NCI-H146 (cell line): ENCODE measurements around the gene CCDC38.
A peak's percentile ranks its signal among the peaks of the same experiment; 100 is the strongest.
"Not testable (repeated sequence)": the region's sequence is repeated elsewhere in the genome, so short reads cannot be mapped to it uniquely, and the experiment has no call there.

Experiments
- DNase-seq: peaks from one replicate; lab custom pipeline; 2025; lab: John Stamatoyannopoulos, UW

The CCDC38 gene

DNA sequence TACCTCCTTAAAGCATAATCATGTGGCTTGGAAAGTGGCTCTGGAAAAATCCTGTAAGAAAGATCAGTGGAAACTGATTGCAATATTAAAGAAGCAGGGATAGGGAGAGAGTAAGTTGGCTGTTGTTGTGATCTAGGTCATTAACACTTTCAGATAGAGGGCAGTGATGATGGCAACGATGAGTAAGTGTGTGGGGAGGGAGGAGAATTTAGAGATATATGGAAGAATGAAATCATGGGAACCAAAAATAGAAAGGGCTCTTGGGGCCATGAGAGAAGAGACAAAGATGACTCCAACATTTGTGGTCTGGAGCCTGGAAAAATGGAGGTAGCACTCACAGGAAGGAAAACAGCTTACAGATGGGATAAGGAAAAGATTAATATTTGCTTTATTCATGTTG, 60.3 kb downstream of the CCDC38 start:
- DNase-seq = no peak

DNA sequence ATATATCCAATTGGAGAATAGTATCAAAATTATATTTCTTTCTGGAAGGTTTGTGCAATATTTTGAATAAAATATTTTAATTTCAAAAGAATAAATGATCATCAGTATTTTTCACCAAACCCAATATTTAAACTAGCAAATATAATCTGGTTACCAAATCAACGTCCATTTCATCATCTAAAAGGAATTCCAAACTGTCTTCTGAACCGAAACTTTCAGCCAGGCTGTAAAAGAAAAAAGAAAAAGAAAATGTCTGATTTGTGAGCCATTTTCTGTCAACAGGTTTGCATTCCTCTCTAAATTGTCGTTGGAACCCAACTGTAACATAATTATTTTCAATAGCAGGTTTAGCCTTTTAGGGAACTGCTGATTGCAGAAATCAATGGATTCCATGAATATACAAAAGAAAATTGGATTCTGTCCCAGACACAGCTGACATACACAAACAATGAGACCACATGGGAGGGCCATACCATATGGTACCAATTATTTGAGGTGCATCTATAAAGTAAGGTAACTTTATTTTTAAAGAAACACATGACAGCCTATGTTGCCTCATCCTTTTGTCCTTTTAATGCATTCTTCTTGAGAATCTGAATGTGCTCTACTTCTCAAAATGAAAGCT, 61.0 kb downstream of the CCDC38 start:
- peak; percentile 51 for DNase-seq

DNA sequence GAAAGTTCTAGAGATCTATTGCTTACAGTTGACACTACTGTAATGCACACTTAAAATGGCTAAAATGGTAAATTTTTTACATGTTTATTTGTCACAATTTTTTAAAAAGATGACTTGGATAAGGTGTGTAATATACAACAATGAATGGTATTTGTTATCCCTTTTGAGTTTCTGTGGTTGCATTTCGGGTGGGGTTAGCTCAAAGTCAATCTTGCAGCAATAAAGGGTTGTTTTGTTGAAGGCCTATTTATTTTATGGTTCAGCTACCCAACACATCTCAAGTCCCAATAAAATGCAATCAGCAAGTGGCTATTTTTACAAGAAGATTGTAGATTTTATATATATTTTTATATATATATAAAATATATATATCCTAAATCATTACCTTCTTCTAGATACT, 61.5 kb downstream of the CCDC38 start:
- DNase-seq = no peak

DNA sequence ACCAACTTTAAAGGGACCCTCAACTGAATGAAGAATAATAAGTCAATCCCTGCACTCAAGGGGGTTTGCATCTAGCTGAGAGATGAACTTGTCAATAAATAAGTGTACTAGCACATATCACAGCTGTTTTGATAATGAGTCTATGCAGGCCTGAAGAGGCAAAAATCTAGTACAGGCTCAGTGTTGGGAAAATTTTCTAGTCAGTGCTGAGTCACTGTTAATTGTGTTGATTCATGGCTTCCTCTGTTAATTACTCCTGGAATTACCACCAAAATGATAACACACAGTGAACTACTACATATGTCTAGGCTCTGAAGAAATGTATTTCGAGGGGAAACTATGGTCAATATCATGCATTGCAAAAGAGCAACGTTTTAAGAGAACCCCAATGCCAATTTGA, 64.8 kb downstream of the CCDC38 start:
- no peak for DNase-seq

DNA sequence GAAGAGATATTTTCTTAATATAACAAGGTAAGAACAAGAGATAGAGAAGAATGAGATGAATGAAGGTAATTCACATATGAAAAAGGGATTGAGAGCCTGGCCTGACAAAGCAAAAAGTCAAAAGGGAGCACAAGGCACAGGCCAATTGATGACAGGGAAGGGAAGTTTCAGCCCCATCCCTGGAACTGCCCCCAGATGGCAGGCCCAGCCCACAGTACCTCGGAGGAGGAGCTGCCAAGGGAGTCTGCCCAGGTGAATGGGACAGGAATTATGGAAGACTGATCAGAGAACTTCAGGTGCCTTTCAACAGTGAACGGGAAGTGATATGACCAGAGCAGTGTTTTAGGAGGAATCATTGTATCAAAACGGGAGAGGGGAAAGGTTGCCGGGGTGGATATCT, 68.0 kb downstream of the CCDC38 start:
- DNase-seq = no peak

DNA sequence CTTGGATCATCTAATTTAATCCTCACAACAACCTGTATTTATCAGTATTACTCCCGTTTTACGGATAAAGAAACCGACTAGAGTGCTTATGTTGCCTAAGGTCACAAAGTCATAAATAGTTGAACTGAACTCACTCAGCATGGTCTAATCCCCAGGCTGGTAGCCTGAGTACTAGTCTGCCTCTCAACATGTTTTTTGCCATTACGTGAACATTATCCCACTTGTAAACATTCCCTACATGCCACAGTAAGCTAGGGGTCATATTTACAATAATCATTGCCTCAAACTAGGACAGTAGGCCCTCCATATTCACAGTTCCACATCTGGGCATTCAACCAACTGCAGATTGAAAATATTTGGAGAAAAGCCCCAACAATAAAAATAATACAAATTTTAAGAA, 71.5 kb downstream of the CCDC38 start:
- no peak for DNase-seq

DNA sequence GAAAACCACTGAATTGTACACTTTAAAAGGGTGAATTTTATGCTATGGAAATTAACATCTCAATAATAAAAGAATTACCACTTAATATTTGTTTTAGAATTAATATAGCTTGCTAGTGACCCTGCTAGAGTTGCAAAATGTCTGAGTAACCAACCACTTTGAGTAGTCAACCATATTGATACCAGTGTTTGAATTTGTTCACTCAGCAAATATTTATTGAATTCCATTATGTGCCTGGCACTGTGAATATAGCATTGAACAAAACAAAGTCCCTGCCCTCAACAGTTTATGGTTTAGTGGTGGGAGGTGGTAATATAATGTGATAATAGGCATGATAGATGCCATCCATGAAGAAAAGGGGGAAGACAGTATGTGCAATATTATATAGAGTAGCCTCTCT, 79.1 kb downstream of the CCDC38 start:
- DNase-seq = no peak

DNA sequence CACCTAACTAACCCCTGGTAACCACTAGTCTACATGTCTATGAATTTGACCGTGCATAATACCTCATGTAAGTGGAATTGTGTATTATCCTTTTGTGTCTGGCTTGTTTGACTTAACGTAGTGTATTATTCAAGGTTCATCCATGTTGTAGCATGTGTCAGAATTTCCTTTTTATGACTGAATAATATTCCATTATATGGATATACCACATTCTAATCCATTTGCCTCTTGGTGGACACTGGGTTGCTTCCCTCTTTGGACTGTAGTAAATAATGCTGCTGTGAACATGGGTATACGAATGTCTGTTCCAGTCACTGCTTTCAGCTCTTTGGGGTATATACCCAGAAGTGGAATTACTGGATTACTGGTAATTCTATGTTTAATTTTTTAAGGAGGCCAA, 80.4 kb downstream of the CCDC38 start:
- no peak for DNase-seq

DNA sequence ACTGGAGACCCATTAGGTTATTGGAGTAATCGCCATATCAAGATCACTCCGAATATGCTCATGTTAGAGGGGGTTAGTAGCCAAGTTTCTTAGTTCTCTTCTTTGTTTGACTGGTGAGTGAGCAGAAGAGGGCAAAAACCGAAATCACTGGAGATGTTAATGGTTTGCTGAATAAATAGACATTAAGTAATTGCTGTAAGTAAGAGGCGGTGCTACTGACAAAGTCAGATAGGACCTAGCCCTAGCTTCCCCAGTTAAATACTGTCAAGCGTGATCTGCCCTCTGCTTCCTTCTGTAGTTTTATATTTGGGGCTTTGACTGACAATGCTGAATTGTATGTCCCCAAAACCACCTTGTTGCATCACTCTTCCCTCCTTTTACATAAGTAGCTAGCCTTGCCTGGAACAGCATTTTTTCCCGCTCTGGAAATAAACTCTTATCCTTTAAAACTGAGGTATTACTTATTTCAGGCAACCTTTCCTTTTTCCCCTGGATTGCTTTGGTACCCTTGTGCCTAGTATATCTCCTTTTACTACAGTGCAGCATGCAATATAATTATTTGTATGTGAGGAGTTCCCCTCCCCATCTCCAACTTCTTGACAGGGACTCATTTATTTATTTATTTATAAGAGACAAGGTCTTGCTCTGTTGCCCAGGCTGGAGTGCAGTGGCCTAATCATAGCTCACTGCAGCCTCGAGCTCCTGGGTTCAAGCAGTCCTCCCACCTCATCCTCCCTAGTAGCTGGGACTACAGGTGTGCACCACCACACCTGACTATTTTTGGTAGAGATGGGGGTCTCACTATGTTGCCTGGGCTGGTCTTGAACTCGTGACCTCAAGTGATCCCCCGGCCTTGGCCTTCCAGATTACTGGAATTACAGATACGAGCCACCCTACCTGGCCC, 82.2 kb downstream of the CCDC38 start:
- no peak for DNase-seq

DNA sequence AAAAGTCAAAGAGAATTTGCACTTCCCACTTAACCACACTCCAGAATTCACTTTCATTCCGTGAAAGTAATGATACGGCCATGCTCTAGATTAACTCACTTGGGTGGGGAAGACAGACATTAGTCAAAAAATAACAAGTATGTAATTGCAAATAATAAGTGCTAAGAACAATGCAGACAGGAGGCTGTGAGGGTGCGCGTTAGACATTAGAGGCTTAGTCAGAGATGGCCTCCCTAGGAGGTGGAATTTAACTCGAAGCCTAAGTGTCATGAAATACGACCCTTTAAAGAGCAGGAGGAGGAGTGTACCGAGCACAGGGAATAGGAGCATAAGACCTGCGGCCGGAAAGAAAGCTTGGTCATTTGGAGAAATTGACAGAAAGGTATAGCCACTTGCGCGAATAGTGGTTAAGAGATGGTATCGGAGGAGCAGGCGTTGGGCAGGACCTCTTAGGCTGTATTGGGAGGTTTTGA, 83.0 kb downstream of the CCDC38 start:
- DNase-seq = peak; percentile 50

DNA sequence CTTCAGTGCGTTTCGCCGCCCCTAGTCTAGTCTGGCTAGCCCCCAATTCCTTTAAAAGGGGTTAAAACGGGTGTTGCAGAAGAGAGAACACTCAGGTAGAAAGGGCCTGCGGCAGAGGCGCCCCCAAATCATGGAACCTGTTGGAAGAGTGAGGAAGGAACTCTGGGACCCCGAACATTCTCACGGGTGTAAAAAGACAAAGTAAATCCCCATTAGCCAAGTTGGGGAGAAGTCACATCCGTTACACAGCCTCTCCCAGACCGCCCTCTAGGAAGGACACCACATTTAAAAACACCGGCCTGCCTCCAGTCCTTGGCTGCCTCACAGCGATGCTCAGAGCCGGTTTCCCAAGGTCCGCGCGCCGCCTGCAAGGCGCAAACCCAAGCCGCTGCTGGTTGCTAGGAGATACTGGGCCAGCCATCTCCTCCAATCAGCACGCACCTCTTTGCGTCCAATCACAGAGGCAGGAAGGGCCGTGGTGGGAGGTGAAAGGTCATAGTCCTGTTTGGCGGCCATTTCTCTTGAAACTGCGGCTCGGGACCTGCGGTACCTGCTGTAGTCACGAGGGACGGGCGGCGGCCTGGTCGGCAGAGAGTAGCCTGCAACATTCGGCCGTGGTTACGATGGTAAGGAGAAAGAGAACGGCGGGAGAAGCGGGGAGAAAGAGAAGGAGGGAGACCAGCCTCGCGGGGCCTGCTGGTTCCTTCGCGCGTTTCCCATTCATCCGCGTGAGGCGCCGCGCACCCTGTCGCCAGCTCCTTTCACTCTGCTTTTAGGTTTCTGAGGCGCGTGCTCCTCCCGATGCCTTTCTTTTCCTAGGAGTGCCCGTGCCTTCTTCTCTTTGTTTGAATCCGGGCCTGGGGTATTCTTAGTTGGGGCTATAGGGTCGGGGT, 83.7 kb downstream of the CCDC38 start, which contains the start of gene SNRPF:
Gene SNRPF, plus strand, starts transcription at position 502 of the 893 bp plus-strand sequence. Its CDS starts 122 bp downstream, at position 624.
- DNase-seq = peak; percentile 97

DNA sequence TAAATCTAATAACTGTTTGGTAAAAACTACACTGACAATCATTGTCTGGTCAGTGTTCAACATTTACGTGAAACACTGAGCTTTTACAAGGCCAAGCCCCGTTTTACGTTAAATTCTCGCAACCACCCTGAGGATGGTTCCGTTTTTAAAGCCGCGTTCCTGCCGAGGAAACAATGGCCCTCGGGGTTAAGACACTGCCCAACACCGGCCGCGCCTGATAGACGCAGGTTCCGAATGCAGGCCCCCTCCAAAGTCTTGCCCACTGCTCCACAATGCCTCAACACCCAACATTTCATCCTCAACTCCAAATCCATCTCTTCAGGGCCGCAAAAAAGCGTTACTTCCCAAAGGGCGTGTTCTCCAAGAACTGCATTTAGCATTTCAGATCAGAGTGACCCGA, 84.6 kb downstream of the CCDC38 start:
- DNase-seq = no peak

DNA sequence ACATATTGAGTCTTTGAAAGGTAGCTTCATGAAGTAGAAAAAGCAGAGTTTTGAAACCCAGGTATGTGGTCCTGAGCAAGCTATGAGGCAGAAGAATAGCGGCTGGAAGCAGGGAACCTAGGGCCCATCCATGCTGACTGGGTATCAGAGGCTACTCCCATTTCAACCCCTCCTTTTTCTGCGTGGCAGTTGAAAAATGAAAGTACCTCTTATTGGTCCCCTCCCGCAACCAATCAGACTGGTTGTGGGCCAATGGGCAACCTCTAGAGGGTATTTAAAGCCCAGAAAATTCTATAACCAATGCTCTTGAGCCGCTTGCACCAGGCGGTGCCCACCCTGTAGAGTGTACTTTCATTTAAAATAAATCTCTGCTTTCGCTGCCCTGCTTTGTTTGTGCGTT, 85.3 kb downstream of the CCDC38 start:
- DNase-seq = no peak

DNA sequence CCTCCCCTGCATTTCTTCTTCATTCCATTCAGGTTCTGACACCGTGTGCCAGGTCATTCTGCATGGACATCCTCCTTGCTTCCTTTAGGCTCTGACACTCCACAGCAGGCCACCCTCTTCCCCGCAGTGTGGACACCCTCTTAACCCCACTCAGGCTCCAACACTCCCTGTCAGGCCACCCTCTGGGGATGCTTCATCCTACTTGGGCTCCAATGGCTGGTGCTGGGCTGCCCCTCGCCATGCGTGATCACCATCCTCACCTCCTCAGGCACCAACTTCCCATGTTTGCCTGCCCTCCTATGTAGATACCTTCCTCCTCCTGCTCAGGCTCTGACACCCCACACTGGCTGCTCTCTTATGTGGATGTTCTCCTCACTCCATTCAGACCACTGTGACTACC, 90.3 kb downstream of the CCDC38 start:
- no peak for DNase-seq

DNA sequence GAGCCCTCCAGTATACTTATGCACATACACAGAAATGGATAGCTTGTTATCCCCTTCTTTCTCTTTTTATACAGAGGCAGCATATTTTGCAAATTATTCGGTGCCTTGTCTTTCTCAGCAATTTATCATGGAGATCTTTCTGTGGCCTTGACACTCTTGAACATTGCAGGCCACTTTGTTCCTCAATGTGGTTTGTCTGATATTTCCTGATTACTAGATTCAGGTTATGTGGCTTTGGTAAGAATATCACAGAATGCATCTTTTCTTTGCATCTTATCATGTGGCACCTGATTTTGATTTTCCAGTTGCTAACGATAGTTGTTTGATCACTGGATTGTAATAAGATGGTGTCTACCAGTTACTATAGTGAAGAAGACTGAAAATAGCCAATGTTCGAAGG, 90.8 kb downstream of the CCDC38 start:
- no peak for DNase-seq

DNA sequence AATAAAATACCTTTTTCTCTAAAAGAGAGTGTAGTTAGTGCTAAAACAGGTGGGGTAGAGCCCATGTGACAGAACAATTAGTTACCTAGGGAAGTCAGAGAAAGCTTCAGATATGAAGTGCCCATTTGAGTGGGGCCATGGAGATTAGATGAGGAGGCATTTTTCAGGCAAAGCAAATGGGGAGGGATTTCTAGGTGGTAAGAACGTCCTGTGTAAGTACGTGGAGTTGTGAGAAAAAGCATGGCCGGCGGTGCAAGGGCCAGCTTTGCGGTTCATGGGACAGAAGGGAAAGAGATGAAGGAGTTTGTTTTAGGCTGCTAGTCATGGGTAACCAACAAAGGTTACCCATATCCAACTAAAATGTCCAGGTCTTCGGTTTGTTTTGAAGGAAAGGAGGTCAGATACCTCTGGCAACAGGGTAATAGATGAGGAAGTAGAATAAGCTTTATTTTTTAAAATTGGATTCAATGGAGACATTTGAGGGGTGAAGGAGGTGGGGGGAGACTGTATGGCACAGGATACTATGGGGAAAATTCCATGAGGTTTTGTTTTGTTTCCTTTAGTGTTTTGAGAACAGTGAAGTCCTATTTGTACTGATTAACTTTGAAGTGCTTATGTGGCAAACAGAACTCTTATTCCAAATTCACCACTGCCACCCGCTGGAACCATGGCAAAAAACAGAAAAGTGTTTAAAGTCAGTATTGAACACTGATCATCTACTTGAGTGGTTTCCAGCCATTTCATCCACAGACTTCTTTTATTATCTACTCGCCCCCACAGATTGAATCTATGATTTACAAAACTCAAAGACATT, 93.6 kb downstream of the CCDC38 start:
- DNase-seq = peak; percentile 30

DNA sequence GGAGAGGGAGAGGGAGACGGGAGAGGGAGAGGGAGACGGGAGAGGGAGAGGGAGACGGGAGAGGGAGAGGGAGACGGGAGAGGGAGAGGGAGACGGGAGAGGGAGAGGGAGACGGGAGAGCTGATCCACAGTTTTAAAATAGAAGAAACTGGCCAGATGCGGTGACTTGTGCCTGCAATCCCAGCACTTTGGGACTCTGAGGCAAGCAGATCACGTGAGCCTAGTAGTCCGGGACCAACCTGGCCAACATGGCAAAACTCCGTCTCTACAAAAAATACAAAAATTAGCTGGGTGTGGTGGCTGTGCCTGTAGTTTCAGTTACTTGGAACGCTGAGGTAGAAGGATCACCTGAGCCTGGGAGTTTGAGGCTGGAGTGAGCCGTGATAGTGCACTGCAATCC, 100.0 kb downstream of the CCDC38 start:
- not testable (repeated sequence) for DNase-seq

DNA sequence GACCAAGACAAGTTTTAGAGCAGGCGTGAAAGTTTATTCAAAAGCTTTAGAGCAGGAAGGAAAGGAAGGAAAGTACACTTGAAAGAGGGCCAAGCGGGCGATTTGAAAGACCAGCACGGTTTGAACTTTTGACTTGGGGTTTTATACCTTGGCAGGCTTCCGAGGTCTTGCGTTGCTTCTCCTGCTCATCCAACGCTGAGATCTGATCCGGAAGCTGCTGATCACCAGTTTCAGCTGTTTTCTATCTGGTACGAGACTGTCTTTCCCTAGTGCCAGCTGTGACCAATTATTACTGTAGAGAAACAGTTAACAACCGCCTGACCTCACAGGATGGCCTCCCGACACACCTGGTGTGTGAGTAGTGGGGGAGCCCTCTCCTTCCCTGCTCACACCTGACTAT, 104.3 kb downstream of the CCDC38 start:
- peak; percentile 81 for DNase-seq

DNA sequence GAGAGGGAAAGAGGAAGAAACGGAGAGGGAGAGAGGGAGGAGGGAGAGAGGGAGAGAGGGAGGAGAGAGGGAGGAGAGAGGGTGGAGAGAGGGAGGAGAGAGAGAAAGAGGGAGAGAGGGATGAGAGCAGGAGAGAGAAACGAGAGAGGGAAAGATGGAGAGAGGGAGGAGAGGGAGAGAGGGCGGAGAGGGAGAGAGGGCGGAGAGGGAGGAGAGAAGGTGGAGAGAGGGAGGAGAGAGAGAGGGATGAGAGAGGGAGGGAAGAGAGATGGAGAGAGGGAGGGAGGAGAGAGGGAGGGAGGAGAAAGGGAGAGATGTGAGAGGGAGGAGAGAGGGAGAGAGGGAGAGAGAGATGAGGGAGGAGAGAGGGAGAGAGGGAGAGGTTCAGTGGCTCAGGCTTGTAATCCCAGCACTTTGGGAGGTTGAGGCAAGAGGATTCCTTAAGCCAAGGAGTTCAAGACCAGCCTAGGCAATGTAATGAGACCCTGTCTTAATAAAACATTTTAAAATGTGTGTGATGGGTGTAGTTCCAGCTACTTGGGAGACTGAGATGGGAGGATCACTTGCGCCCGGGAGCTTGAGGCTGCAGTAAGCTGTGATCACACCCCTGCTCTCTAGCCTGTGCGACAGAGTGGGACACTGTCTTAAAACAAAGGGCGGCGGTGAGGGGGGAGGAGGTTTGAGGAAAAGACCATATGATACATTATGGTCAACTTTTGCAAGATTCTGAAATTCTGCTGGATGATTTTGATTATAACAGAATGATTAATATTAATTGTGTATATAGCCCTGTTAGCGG, 105.0 kb downstream of the CCDC38 start:
- DNase-seq = no peak

DNA sequence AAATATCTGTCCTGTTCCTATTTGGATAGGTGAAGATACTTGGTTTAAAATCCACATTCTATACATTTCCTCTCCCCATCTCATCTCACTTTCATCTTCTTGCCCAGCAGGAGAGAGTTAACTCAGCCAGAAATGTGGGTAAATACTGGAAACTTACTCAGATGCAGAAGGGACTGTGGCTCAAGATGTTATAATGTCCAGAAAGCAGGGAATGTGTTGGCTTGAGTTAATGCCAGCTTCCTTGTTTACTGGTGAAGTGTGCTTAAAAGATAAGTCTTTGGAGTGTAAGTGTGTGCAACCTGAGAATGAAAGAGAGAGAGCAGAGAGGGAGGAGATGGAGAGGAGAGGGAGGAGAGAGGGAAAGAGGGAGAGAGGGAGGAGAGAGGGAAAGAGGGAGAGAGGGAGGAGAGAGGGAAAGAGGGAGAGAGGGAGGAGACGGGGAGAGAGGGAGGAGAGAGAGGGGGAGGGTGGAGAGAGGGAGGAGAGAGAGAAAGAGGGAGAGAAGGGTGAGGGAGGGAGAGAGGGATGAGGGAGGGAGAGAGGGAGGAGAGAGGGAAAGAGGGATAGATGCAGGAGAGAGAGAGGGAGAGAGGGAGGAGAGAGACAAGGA, 105.7 kb downstream of the CCDC38 start:
- DNase-seq = no peak
